IPS-18c (cell line): ENCODE data around the gene CEP192.
A peak's percentile ranks its signal among the peaks of the same experiment; 100 is the strongest.

Experiments used
- H3K4me3 ChIP-seq: 2 replicates; pipeline ENCODE4 v1.7.0; 2013; ENCODE audit warnings: low read depth, mild to moderate bottlenecking, low read length, moderate library complexity; ENCODE audit not compliant: insufficient read depth
- H3K9me3 ChIP-seq: one replicate; pipeline ENCODE4 v1.6.1; 2013; ENCODE audit warnings: mild to moderate bottlenecking, low read length, moderate library complexity; ENCODE audit not compliant: control insufficient read depth, insufficient read depth

The CEP192 gene

DNA sequence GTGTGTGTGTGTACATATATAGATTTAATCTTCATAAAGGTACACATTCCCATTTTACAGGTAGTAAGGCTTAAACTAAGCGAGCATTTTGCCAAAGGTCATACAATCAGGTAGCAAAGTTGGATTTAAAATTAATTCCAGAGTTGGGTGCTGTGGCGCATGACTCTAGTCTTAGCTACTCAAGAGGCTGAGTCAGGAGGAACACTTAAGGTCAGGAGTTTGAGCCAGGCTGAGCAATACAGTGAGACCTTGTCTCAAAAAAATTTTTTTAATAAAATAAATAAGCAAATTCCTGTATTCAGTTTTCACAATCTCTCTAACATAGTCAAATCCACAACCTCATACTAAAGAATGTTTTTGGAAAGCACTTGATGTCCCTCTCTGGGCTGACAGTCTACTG is 115.9 kb downstream of the CEP192 start:
- Histone ChIP-seq H3K9me3 (peaks cover 5% of the 10 kb centered on the region), H3K4me3 (no peak overlapping the region)

DNA sequence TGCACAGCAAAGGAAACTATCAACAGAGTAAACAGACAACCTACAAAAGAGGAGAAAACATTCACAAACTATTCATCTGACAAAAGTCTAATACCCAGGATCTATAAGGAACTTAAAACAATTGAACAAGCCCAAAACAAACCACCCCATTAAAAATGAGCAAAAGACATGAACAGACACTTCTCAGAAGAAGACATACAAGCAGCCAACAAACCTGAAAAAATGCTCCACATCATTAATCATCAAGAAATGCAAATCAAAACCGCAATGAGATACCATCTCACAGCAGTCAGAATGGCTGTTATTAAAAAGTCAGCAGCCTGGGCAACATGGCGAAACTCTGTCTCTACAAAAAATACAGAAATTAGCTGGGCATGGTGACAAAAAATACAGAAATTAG is 117.2 kb downstream of the CEP192 start:
- Histone ChIP-seq H3K4me3 (no peak overlapping the region), H3K9me3 (peaks cover 5% of the 10 kb centered on the region)

DNA sequence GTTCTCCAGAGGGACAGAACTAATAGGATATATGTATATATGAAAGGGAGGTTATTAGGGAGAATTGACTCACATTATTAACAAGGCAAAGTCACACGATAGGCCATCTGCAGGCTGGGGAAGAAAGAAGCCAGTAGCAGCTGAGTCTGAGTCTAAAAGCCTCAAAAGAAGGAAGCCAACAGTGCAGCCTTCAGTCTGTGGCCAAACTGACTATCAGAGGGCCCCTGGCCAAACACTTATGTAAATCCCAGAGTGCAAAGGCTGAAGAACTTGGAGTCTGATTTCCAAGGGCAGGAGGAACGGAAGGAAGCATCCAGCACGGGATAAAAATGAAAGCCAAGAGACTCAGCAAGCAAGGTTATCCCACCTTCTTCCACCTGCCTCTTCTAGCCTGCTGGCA is 119.4 kb downstream of the CEP192 start:
- H3K9me3 ChIP-seq = peaks cover 5% of the 10 kb centered on the region
- no peak overlapping the region for H3K4me3 ChIP-seq

DNA sequence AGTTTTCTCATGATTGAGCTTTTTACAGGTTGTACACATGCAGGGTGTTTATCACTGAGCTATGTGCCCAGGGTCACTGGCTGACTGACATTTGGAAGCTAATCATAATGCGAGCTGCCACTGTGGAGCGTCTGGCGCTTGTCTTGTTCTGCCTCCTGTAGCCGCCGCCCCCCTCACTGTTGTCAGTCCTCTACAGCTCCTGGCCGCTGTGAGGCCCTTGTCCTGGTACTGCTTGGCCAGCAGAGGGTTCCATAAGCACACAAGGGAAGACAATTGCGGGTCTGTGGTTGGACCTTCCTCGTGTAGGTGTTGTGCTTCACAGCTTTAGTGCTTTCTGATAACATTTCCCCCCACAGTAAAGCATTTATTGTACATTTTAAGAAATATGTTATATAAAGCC is 121.8 kb downstream of the CEP192 start:
- H3K9me3 ChIP-seq = peaks cover 5% of the 10 kb centered on the region
- no peak overlapping the region for H3K4me3 ChIP-seq

DNA sequence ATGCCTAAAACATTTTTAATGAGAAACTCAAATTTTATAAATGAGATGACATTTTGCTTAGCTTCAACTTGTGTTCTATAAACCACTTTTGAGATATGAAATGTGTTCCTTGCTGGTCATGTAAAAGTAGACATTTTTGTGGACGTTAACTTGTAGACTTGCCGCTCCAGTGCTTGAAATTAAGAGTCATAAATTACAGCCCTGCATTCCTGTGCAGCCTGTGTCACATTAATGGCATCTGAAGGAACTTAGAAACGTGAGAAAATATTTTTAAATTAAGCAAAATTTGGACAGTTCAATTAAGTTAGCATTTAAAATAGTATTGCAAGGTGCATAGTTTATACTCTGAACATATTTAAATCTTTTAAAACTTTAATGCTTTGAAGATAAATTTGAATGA is 129.1 kb downstream of the CEP192 start:
- H3K4me3 ChIP-seq = no peak overlapping the region
- H3K9me3 ChIP-seq = no peaks in the 10 kb centered on the region

DNA sequence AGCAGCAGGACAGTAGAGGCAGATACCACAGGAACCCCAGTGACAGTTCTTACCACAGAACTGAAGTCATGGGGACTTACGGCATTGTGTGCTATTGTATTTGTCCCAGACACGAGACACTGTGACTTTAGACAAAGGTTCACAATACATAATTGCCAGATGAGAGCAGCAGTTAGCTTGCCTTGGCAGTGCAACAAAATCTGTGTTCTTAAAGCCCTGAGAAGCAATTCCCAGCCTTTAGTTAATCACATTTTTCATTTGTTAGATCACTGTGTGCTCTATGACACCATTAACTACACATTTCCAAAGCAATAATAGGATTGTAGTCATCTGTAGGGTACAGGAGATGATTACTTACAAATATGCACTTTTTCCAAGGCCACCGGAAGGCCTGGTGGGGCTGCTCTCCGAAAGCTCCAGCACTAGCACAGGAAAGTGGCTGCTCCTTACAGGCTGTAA is 129.8 kb downstream of the CEP192 start:
- no peak overlapping the region for H3K4me3 ChIP-seq
- H3K9me3 ChIP-seq = no peaks in the 10 kb centered on the region

DNA sequence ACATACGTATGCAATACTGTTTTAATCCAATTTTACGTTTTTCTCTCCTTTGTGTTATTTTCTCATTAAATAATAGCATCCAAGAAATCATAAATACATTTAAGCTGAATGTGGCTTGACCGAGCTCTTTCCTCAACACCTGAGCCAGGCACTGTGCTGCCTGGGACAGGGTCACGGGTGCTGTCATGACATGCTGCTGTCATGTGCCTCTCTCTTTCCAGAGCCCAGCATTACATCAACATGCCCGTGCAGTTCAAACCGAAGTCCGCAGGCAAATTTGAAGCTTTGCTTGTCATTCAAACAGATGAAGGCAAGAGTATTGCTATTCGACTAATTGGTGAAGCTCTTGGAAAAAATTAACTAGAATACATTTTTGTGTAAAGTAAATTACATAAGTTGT is 133.2 kb downstream of the CEP192 start:
- no peaks in the 10 kb centered on the region for H3K9me3 ChIP-seq
- no peak overlapping the region for H3K4me3 ChIP-seq

DNA sequence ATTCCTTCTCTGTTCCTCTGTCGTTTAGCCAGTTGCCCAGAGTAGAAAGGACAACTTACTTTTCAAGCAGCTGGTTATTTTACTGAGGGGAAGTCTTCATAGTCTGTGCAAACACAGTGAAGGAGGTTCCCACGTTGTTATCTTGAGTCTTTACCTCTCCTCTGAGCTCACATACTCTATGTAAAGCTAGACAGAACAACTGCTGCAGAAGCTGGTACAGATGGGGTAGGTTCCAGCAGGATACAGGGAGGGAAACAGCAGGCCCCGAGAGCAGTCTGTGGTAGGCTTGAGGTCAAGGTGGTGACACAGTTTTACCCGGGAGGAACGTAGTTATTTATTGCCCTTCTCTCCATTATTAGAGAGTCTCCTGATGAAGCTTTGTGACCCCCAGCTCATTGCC is 134.0 kb downstream of the CEP192 start:
- H3K4me3 ChIP-seq = no peak overlapping the region
- no peaks in the 10 kb centered on the region for H3K9me3 ChIP-seq

DNA sequence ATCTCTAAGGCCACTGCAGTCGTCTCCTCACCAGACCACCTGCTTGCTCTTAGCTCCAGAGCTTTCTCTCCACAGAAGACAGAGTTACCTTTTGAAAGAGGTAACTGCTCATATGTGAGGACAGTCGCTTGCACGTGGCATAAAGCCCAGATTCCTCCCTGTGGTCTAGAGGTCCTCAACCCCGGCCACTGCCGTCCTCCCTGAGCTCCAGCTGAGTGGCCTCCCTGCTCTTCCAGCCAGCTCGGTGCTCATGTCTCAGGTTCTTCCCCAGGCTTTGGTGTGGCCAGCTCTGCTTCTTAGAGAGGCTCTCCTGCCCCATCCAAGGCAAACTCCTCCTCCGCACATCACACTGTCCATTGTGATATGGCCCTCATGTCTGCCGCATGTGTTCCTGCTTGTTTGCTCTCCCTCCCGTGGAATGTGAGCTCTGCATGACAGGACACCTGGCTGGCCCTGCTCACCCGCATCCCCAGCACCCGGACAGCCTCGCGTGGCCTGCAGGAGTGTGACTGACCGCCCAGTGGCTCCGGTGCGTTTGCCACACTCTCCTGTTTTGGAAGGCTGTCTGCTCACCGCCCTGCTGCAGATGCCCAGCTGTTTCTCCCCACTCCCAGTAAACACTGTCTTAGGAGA is 135.9 kb downstream of the CEP192 start:
- H3K9me3 ChIP-seq = no peaks in the 10 kb centered on the region
- no peak overlapping the region for H3K4me3 ChIP-seq

DNA sequence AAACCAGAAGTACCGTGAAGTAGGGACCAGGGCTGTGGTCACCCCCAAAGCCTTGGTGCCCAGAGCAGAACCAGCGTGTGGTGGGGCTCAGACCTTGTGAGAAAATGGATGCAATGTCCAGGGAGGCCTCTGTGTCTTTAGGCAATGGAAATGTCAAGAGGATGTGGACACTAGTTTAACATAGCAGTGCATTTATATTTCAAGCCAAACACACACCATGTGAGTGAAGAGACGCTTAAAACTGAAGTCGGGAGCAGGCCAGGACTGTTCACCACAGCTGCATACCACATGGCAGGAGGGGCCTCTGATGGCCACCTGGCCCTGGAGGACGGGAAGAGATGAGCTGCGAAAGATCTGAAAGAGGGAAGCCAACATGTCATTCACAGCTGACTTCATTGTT is 140.1 kb downstream of the CEP192 start:
- Histone ChIP-seq H3K9me3 (no peaks in the 10 kb centered on the region), H3K4me3 (no peak overlapping the region)

DNA sequence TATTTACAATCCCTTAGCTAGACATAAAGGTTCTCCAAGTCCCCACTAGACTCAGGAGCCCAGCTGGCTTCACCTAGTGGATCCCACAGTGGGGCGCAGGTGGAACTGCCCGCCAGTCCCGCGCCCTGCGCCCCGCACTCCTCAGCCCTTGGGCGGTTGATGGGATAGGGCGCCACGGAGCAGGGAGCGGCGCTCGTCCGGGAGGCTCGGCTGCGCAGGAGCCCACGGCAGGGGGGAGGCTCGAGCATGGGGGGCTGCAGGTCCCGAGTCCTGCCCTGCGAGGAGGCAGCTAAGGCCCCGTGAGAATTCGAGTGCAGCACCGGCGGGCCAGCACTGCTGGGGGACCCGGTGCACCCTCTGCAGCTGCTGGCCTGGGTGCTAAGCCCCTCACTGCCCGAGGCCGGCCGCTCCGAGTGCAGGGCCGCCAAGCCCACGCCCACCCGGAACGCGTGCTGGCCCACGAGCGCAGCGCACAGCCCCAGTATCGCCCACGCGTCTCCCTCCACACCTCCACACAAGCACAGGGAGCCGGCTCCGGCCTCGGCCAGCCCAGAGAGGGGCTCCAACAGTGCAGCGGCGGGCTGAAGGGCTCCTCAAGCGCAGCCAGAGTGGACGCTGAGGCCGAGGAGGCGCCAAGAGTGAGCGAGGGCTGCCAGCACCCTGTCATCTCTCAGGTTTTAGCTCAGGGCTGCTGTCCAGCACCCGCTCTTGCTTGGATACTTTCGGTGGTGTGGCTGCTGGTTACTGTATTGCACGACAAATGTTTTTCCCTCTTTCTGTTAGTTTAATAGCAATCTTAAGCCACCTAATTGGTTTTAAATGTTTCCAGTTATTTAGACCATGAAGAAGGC is 143.6 kb downstream of the CEP192 start:
- no peaks in the 10 kb centered on the region for H3K9me3 ChIP-seq
- H3K4me3 ChIP-seq = no peak overlapping the region

DNA sequence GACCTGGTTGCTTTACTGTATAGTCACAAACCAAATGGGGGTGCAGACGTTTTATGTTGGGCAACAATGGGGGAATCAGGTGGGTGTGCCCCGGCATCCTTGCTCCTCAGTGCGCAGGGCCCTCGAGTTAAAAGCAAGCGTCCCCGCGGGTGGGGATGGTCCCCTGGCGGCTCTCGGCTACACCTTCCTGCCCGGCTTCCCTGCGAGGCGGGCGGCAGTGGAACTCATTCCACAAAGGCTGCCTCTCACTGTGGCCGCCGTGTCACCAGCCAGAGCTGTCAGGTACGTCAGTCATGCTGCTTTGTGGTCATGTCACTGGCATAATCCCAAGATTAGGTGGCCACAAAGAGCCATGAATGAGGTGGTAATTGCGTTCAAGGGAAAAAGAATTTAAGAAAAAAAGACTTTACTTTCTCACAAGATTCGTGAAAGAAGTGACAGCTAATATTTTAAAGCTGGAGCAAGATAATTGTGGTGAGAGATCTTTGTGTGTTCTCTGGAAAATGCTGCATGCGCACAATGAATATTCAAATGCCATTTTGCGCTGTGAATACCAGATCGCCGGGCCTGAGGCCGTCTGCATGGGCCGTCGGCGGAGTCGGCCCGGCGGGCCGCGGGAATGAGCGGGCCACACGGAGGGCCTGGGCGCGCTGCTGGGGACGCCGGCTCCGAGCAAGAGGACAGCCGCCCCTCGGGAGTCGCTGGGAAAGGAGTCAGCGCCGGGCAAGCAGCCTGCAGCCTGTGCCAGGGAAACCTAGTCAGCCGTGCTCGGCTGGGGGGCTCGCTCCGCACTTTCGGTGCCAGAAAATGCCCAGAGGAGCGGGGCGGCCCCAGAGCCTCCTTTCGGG is 145.1 kb downstream of the CEP192 start:
- peak overlapping the region; percentile 58 for H3K4me3 ChIP-seq

DNA sequence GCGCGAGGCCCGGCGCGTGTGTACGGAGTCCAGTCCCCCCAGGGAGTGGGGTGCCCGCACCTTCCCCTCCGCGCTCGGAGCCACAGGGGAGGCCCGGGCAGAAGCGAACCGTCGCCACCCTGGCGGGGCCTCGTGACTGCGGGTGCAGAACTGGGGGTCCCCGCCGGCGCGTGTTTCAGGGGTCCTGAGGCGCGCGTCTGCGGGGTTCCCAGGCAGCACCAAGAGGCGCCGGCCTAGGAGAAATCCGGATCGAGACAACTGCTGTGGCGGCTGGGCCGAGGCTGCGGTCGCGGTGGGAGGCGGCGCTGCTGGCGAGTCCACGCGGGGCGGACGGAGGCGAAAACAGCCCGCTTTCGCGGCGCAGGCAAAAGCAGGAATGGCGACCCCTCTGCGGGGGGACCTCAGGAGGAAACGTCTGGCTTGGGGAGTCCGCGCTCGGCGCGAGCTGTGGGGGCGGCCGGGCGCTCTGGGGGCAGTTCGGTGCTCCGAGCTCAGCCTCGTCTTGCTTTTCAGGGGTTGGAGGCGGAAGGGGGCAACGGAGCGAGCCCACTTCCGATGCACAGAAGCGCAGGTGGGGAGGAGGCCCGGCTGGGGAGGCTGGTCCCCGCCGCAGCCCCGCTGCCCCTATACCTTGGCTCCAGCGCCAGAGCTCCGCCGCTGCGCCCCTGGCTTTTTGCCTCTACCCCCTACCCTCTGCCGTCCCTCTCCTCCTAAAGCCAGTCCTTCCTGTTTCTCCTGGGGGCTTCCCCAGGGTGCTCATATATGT is 145.9 kb downstream of the CEP192 start:
- Histone ChIP-seq H3K9me3 (no peaks in the 10 kb centered on the region), H3K4me3 (peak overlapping the region; percentile 58)

More for the DNA sequence above, 145.1 kb downstream of the CEP192 start:
- no peaks in the 10 kb centered on the region for H3K9me3 ChIP-seq

DNA sequence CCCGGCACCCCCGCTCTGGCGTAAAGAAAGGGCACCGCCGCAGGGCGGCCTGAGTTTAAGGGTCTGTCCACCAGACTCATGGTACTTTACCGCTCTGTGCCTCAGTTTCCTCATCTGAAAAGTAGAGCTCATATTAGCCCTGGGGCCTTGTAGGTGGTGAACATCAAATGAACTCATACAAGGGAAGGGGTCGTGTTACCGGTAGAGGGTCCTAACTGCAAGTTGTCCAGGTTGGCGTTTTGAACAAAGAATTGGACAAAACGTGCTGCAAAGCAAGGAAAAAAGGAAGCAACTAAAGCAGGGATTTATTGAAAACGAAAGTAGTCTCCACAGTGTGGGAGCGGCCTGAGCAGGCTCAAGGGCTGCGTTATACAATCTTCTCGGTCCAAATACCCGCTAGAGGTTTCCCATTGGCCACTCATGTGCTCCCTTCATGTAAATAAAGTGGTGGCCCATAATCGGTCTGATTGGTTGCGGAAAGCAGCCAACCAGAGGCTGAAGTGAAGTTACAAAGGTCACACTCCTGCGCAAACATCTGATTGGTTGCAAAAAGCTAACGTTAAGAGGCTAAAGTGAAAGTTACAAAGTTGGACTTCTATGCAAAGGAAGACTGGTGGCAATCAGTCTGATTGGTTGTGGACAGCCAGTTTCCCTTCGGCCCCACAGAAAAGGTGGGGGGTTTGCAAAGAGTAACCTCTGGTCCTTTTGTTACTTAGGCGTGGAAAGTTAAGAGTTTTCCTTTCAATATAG is 146.7 kb downstream of the CEP192 start:
- H3K9me3 ChIP-seq = no peaks in the 10 kb centered on the region
- H3K4me3 ChIP-seq = peak overlapping the region; percentile 58

DNA sequence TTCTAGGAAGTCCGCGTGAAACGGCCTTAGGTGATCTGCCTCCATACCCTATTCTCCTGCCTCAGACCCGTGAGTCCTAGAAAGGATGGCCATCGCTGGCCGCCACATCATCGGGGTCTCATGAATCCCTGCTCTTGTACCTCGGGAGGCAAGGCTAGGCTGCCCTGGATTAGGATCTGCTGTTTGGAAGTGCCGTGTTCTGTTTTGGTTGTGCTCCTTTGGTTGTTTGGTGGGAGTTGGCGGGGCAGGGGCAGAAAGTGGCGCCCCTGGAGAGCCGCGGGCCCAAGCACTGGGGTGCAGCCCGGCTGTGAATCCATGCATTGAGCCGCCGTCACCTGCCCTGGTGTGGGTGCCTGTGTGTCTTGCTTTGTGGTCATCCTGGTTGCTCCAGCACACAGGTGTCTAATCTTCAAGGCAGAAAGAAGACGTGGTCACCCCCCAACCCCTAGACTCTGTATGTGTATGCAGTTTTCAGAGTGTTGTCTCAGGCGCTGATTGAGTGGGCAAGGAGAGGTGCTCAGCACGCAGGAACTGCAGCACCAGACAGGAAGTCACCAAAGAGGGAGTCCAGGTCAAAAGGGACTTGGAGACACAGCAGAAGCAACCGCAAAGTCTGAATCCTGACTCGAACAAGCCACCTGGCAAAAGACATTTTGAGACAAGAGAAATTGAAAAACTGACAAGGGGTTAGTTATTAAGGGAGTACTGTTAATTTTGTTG is 147.4 kb downstream of the CEP192 start:
- H3K4me3 ChIP-seq = no peak overlapping the region

DNA sequence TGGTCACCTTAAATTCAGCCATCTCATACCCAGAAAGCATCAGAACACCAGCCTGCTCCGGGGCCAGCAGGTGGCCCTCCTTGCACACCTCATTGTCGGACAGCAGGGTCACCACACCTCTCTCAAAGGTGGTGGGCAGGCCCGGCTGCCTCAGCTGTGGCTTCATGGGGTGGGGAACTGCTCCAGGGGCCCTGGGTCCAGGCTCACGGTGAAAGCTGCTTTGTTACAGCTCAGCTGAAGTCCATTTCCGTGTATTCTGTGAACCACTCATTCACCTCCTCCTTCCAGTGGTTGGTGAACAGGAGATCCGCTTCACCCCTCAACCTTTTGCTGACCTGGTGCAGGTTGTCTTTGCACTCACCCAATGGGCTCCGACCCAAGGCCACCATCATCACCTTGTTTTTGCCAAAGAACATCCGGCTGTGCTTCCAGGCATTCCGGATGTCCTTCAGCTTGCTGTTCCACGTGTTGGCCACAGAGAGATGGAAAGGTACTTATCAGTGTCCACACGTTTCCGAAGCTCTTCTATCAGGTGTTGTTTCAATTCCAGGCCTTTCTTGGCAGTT is 148.8 kb downstream of the CEP192 start:
- Histone ChIP-seq H3K9me3 (peaks cover 5% of the 10 kb centered on the region), H3K4me3 (no peak overlapping the region)

More for the DNA sequence above, 147.4 kb downstream of the CEP192 start:
- no peaks in the 10 kb centered on the region for H3K9me3 ChIP-seq
